SW480 (cell line): ENCODE results near the gene PPP6C.
"Not testable (repeated sequence)": the region's sequence is repeated elsewhere in the genome, so short reads cannot be mapped to it uniquely, and the experiment has no call there.

Source experiments
- DNase-seq: peaks from one replicate; pipeline ENCODE4 v3.0.0-alpha.2; 2016; ENCODE audit warnings: low spot score

Gene PPP6C

GRCh38 chr9:125141251-125141650, 48.4 kb downstream of the PPP6C start:
- no peak for DNase-seq

- DNase-seq, result no peak
Measured at GRCh38 chr9:125140576-125140975, 49.0 kb downstream of the PPP6C start.

GRCh38 chr9:125137200-125137599, 52.4 kb downstream of the PPP6C start:
- no peak for DNase-seq

GRCh38 chr9:125134976-125135375, 54.6 kb downstream of the PPP6C start:
- no peak for DNase-seq

GRCh38 chr9:125133403-125134329, 55.9 kb downstream of the PPP6C start:
- no peak for DNase-seq

- no peak for DNase-seq
Measured at GRCh38 chr9:125131778-125132177, 57.8 kb downstream of the PPP6C start.

- peak; percentile 72 for DNase-seq
Measured at GRCh38 chr9:125126019-125126746, 63.4 kb downstream of the PPP6C start.

GRCh38 chr9:125125523-125125922, 64.1 kb downstream of the PPP6C start:
- no peak for DNase-seq

GRCh38 chr9:125121146-125121545, 68.5 kb downstream of the PPP6C start:
- no peak for DNase-seq

GRCh38 chr9:125119643-125120286, 69.8 kb downstream of the PPP6C start:
- DNase-seq, result no peak

GRCh38 chr9:125118696-125119095, 70.9 kb downstream of the PPP6C start:
- not testable (repeated sequence) for DNase-seq

- not testable (repeated sequence) for DNase-seq
Measured at GRCh38 chr9:125114503-125114902, 75.1 kb downstream of the PPP6C start.

GRCh38 chr9:125110464-125110863, 79.1 kb downstream of the PPP6C start:
- no peak for DNase-seq

GRCh38 chr9:125108541-125108940, 81.1 kb downstream of the PPP6C start:
- DNase-seq, result not testable (repeated sequence)

GRCh38 chr9:125106285-125106893, 83.2 kb downstream of the PPP6C start:
- DNase-seq, result no peak

- DNase-seq, result no peak
Measured at GRCh38 chr9:125103770-125104460, 85.7 kb downstream of the PPP6C start.

GRCh38 chr9:125103021-125103420, 86.6 kb downstream of the PPP6C start:
- DNase-seq, result no peak

GRCh38 chr9:125100822-125101221, 88.8 kb downstream of the PPP6C start:
- DNase-seq, result no peak

- no peak for DNase-seq
Measured at GRCh38 chr9:125099816-125100215, 89.8 kb downstream of the PPP6C start.
